Mesendoderm (in vitro differentiated cells): ENCODE results near the gene AKNA.

Source experiments
- DNase-seq: peaks from one replicate; pipeline ENCODE4 v3.0.0; 2013
- H2AK5ac ChIP-seq: 2 replicates; pipeline ENCODE4 v1.6.1; 2013; ENCODE audit warnings: low read length, inconsistent platforms
- H2BK120ac ChIP-seq: 2 replicates; pipeline ENCODE4 v1.6.1; 2013; ENCODE audit warnings: low read depth, mild to moderate bottlenecking, low read length, moderate library complexity, mixed read lengths
- H2BK15ac ChIP-seq: replicated peaks from 2 replicates; pipeline ENCODE4 v1.6.1; 2013; ENCODE audit warnings: low read depth, mild to moderate bottlenecking, moderate library complexity
- H2BK5ac ChIP-seq: 2 replicates; pipeline ENCODE4 v1.6.1; 2013; ENCODE audit warnings: low read length, inconsistent platforms
- H3K18ac ChIP-seq: 2 replicates; pipeline ENCODE4 v1.6.1; 2013; ENCODE audit warnings: mild to moderate bottlenecking, low read length, mixed read lengths
- H3K23ac ChIP-seq: one replicate; pipeline ENCODE4 v1.6.1; 2013; ENCODE audit warnings: low read length
- H3K27ac ChIP-seq: 2 replicates; pipeline ENCODE4 v1.5.1; 2013; ENCODE audit warnings: low read depth, mild to moderate bottlenecking, inconsistent platforms, low read length, moderate library complexity
- H3K27me3 ChIP-seq: 2 replicates; pipeline ENCODE4 v1.6.1; 2013; ENCODE audit warnings: low read length, control low read depth, mild to moderate bottlenecking, inconsistent platforms; ENCODE audit not compliant: insufficient read depth, poor library complexity
- H3K36me3 ChIP-seq: 2 replicates; pipeline ENCODE4 v1.6.1; 2013; ENCODE audit warnings: low read length, inconsistent platforms; ENCODE audit not compliant: control insufficient read depth, insufficient read depth
- H3K4ac ChIP-seq: one replicate; pipeline ENCODE4 v1.6.1; 2013; ENCODE audit warnings: low read depth, mild to moderate bottlenecking, low read length, moderate library complexity
- H3K4me1 ChIP-seq: 2 replicates; pipeline ENCODE4 v1.6.1; 2013; ENCODE audit warnings: low read depth, low read length, inconsistent platforms; ENCODE audit not compliant: control insufficient read depth
- H3K4me2 ChIP-seq: 2 replicates; pipeline ENCODE4 v1.6.1; 2013; ENCODE audit warnings: low read length
- H3K4me3 ChIP-seq: 2 replicates; pipeline ENCODE4 v1.5.1; 2013; ENCODE audit warnings: mild to moderate bottlenecking, low read length
- H3K56ac ChIP-seq: one replicate; pipeline ENCODE4 v1.6.1; 2013; ENCODE audit warnings: low read length
- H3K79me1 ChIP-seq: 2 replicates; pipeline ENCODE4 v1.6.1; 2013; ENCODE audit warnings: low read length, inconsistent platforms
- H3K79me2 ChIP-seq: 2 replicates; pipeline ENCODE4 v1.6.1; 2013; ENCODE audit warnings: mild to moderate bottlenecking, low read length; ENCODE audit not compliant: control insufficient read depth, insufficient read depth
- H3K9ac ChIP-seq: 2 replicates; pipeline ENCODE4 v1.6.1; 2013; ENCODE audit warnings: low read length, inconsistent platforms
- H4K5ac ChIP-seq: one replicate; pipeline ENCODE4 v1.6.1; 2013; ENCODE audit warnings: low read length
- H4K8ac ChIP-seq: one replicate; pipeline ENCODE4 v1.6.1; 2013; ENCODE audit warnings: low read depth, mild to moderate bottlenecking, control low read depth, low read length, moderate library complexity
- WGBS: extraction: QIAGEN DNeasy Blood & Tissue Kit; methylation state at CpG from one replicate; pipeline ENCODE4 v1.1.7; 2013; ENCODE audit warnings: low lambda C conversion rate, missing lambda C conversion rate; ENCODE audit not compliant: insufficient coverage; ENCODE audit errors: extremely low coverage; 5-methylcytosine and 5-hydroxymethylcytosine counted together

AKNA gene

DNA sequence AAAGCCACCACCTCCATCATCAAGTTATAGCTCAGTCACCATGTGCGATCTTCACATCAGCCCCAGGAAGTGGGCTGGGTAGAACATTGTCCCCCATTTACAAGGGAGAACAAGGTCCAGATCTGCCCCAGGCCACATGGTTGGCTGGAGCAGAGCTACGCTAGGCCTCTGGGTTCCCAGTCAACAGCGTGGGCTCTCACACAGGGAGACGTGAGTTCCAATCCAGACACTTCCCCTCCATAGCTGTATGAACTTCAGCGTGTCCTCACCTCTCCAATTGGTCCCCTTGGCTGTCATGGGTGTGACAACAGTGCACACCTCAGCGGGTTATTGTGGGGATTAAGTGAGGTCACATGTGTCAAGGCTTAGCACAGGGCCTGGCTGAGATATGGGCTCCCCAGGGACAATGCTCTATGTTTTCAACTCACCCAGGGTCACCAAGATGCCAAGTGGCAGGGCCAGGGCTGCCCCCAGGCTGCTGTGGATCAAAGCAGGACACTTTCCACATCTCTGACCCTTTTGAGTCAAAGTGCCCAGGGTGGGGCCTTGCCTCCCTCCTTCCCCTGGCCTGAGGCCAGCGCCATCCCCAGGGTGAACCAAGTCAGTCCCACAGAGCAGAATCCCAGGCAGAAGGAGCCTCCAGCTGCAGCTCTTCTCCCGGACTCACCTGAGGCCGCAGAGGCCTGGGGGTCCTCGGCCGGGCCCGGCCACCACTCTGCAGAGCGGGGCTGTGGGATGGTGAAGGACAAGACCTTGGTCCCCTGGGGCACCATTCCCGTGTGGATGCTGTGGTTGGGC is 19.8 kb downstream of the AKNA start:
- Histone ChIP-seq H3K4me3 (no peak overlapping the region), H2BK15ac (no peak overlapping the region), H3K4me2 (no peak overlapping the region), H3K27ac (no peak overlapping the region), H3K36me3 (no peaks in the 10 kb centered on the region), H4K8ac (no peak overlapping the region), H3K56ac (no peak overlapping the region), H3K79me2 (no peaks in the 10 kb centered on the region), H2AK5ac (no peak overlapping the region), H4K5ac (no peak overlapping the region), H3K23ac (no peak overlapping the region), H3K4me1 (peaks cover 23% of the 10 kb centered on the region), H3K4ac (no peak overlapping the region), H2BK5ac (no peak overlapping the region), H3K79me1 (no peaks in the 10 kb centered on the region), H2BK120ac (no peak overlapping the region), H3K9ac (no peak overlapping the region), H3K27me3 (no peaks in the 10 kb centered on the region), H3K18ac (no peak overlapping the region)
- WGBS = no CpG with 5 or more reads among the region's 14 CpGs
- DNase-seq = no peak

DNA sequence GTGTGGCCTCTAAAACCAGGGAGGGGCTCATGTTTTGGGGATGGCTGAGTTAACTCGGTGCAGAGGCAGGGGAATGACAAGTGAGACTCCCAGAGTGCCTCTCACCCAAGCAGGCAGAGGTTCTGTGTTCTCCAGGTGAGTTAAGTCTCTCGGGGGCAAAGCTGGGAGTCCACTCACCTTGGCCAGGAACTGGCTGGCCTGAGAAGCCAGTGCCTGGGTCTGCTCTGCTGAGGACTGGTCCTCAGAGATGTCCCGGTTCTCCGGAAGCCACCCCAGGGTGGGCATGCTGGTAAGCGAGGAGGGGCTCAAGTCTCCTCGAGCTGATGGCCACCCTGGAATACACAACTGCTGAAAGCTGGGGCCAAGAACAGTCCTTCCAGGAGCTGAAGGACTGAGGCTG is 20.4 kb downstream of the AKNA start:
- Histone ChIP-seq H2BK15ac (no peak overlapping the region), H3K4me2 (no peak overlapping the region), H3K4ac (no peak overlapping the region), H2AK5ac (no peak overlapping the region), H3K27ac (no peak overlapping the region), H3K79me2 (no peaks in the 10 kb centered on the region), H3K36me3 (no peaks in the 10 kb centered on the region), H3K9ac (no peak overlapping the region), H3K56ac (no peak overlapping the region), H2BK120ac (no peak overlapping the region), H3K4me3 (no peak overlapping the region), H3K27me3 (no peaks in the 10 kb centered on the region), H3K4me1 (peaks cover 23% of the 10 kb centered on the region), H3K23ac (no peak overlapping the region), H4K8ac (no peak overlapping the region), H3K79me1 (no peaks in the 10 kb centered on the region), H4K5ac (no peak overlapping the region), H2BK5ac (no peak overlapping the region), H3K18ac (no peak overlapping the region)
- DNase-seq = no peak
- WGBS = no CpG with 5 or more reads among the region's 6 CpGs

DNA sequence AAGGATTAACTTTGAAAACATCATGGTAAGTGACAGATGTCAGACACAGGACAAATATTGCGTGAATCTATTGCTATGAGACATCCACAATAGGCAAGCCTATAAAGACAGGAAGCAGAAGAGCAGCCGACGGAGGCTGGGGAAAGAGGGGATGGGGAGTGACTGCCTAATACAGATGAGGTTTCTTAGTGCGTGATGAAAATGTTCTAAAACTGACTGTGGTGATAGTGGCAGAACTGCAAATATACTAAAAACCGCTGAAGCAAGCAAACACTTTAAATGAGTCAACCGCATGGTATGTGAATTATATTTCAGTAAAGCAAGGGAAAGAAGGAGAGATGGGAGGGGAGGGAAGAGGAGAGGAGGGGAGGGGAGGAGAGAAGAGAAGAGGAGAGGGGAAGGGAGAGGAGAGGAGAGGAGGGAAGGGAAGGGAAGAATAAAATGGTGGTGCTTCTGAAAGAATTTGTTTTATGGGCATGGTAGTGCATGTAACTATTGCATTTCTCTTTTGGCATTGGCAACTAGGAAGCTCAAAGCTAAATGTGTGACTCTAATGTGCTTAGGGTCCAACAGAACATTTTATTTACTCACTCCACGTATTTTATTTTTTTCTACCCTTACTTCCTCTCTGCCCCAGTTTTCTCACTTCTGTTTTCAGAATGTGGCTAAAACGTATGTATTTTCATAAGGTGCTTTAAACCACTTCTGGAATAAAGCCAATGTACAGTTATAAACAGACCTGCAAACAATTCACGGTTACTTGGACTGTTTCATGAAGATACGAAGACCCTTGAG is 21.3 kb downstream of the AKNA start:
- no peaks in the 10 kb centered on the region for H3K27me3 ChIP-seq
- no peaks in the 10 kb centered on the region for H3K79me2 ChIP-seq
- H3K79me1 ChIP-seq = no peaks in the 10 kb centered on the region
- H3K36me3 ChIP-seq = no peaks in the 10 kb centered on the region
- no peak overlapping the region for H3K23ac ChIP-seq
- no peak overlapping the region for H2BK15ac ChIP-seq
- H2BK120ac ChIP-seq = no peak overlapping the region
- WGBS = no CpG with 5 or more reads among the region's 10 CpGs
- no peak overlapping the region for H3K4me2 ChIP-seq
- no peak overlapping the region for H3K4ac ChIP-seq
- H3K4me3 ChIP-seq = no peak overlapping the region
- no peak overlapping the region for H2BK5ac ChIP-seq
- no peak overlapping the region for H2AK5ac ChIP-seq
- no peak overlapping the region for H4K8ac ChIP-seq
- no peak overlapping the region for H3K27ac ChIP-seq
- H3K56ac ChIP-seq = no peak overlapping the region
- DNase-seq = no peak
- H3K18ac ChIP-seq = no peak overlapping the region
- no peak overlapping the region for H3K9ac ChIP-seq
- peaks cover 15% of the 10 kb centered on the region for H3K4me1 ChIP-seq
- H4K5ac ChIP-seq = no peak overlapping the region

DNA sequence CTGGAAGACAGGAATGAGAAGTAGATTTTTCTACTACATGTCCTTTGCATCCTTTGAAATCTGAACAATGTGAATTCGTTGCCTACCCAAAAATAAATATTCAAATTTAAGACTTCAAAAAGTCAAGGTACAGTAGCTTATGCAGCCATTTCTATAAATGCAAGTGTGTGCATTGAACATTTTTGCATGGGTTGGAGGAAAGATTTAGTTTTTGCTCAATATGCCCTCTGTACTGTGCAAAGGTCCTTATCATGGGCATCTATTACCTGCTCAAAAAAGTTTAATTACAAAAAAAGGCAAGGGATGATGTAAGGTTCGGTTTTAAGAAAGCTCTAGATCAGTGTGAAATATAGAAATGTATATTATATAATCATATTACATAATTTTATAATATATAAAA is 22.6 kb downstream of the AKNA start:
- Histone ChIP-seq H3K36me3 (no peaks in the 10 kb centered on the region), H2BK5ac (no peak overlapping the region), H3K4me2 (no peak overlapping the region), H3K56ac (no peak overlapping the region), H3K4me3 (no peak overlapping the region), H3K4ac (no peak overlapping the region), H3K79me1 (no peaks in the 10 kb centered on the region), H3K79me2 (no peaks in the 10 kb centered on the region), H3K27ac (no peak overlapping the region), H4K5ac (no peak overlapping the region), H4K8ac (no peak overlapping the region), H3K27me3 (no peaks in the 10 kb centered on the region), H2AK5ac (no peak overlapping the region), H3K18ac (no peak overlapping the region), H2BK15ac (no peak overlapping the region), H2BK120ac (no peak overlapping the region), H3K9ac (no peak overlapping the region), H3K23ac (no peak overlapping the region), H3K4me1 (peaks cover 5% of the 10 kb centered on the region)
- no CpG with 5 or more reads among the region's 2 CpGs for WGBS
- DNase-seq = no peak

DNA sequence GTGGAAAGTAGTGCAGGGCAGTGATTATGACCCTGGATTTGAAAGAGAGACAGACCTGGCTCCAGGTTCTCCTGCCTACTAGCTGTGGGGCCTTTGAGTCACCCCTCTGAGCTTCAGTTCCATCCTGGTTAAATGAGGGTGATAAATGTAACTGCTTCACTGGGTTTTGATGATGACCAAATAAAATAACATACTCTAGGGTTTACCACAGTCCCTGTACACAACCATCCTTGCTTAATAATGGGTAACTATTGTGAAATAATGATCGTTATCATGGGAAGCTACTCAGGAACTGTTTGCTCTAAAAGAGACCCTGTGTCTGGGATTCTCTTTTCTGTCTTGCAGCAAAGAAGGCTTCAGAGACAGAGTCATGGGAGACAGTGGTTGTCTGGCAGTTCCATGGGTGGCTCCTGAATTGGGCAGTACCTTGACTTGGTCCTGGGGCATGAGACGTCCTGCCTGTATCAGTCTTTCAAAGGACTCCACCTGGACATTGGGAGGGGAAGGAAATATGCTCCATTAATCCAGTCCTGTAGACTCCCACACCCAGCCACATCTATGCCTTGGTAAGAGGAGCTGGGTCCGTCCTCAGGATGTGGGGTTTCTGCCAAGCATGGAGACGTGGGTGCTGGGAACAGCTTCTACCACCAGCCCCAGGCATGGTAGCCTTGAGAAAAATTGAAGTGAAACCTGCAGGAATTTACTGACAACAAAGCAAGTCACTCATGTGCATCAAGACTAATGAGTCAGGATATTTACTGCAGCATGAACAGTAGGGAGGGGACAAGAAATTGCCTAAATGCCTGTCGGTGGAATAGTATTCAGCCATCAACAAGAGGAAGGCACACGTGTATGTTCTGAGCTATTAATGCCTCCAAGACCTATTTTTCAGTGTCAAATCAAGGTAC is 23.4 kb downstream of the AKNA start:
- Histone ChIP-seq H3K36me3 (no peaks in the 10 kb centered on the region), H2BK5ac (no peak overlapping the region), H4K8ac (no peak overlapping the region), H2BK120ac (no peak overlapping the region), H3K4me3 (no peak overlapping the region), H3K4me2 (no peak overlapping the region), H3K18ac (no peak overlapping the region), H3K79me2 (no peaks in the 10 kb centered on the region), H3K79me1 (no peaks in the 10 kb centered on the region), H2BK15ac (no peak overlapping the region), H3K27me3 (no peaks in the 10 kb centered on the region), H4K5ac (no peak overlapping the region), H3K4ac (no peak overlapping the region), H3K4me1 (no peaks in the 10 kb centered on the region), H3K27ac (no peak overlapping the region), H2AK5ac (no peak overlapping the region), H3K9ac (no peak overlapping the region), H3K23ac (no peak overlapping the region), H3K56ac (no peak overlapping the region)
- WGBS = no CpG with 5 or more reads among the region's 6 CpGs
- DNase-seq = no peak
